Measurements from ENCODE around the gene ASB18. TPM values are rescaled to one million over a fixed set of nuclear protein-coding genes. Genes with fewer than 3 reads are reported as not detected.

ASB18 gene
- total RNA-seq, 1 donor from 2014 or later: not detected

DNA sequence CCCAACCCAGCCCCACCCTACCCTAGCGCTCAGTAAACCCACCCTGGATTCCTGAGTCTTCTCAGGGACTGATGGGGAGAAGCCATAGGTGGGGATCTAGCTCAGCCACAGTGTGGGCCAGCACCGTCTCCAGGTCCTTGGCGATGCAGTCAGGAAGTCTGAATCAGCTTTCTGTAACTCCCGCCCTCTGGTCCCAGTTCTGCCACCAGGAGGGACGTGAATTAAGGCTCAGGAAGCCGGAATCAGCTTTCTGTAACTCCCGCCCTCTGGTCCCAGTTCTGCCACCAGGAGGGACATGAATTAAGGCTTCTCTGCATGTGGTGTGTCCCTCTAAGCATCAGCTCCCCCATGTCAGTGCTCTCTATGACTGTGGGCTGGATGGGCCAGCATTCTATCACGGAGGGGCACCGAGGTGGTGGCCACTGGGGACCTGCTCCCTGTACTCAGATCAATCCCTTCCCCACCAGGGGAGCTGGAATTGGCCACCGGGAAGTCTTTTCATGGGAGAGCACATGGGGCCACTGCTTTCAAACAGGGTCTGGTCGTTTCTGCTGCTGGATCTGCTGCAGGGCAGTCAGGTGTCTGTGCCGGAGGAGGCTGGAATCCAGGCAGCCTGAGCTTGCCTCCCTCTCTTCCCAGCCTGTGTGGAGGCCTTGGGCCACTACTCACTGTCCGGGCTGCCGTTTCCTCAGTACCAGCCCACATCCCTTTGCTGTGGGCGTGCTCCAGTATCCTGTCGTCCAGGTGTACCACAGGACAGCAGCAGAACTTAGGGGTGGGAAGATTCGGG is 24.7 kb downstream of the ASB18 start:
- Mint-ChIP-seq H3K27me3 (ENCODE audit: unreplicated experiment) (peaks cover 13% of the 10 kb centered on the region), H3K4me3 (ENCODE audit: unreplicated experiment) (no peak overlapping the region), H3K4me1 (ENCODE audit: unreplicated experiment) (peaks cover 15% of the 10 kb centered on the region), H3K36me3 (ENCODE audit: unreplicated experiment) (peaks cover 4% of the 10 kb centered on the region), H3K9me3 (ENCODE audit: unreplicated experiment) (peaks cover 4% of the 10 kb centered on the region), H3K27ac (ENCODE audit: unreplicated experiment) (no peak overlapping the region)
- DNase-seq (ENCODE audit: extremely low spot score, unreplicated experiment): peak; percentile 60
- no peak for TF ChIP-seq CTCF (IDR thresholded peaks at IDR 0.05)

DNA sequence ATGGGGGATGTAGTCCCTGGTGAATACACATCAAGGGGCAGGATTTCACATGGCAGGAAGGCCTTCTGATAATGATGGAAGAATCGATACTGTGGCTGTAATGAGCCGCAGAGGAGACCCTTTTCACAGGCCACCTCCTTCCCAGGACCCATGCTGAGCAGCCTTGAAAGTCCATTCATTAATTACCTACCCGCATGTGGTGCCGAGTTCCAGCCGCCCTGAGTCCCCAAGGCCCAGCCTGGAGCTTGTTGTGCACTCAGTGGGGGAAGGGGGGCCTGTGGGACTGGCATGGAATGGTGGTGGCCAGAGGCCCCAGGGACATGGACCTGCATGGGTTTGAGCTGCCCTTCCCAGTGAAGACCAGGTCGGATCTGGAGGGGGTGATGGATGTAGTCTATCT is 25.5 kb downstream of the ASB18 start:
- peak; percentile 73 for DNase-seq (ENCODE audit: extremely low spot score, unreplicated experiment)
- peaks cover 7% of the 10 kb centered on the region for H3K9me3 Mint-ChIP-seq (ENCODE audit: unreplicated experiment)
- H3K4me1 Mint-ChIP-seq (ENCODE audit: unreplicated experiment): peaks cover 15% of the 10 kb centered on the region
- TF ChIP-seq CTCF (IDR thresholded peaks at IDR 0.05): no peak
- H3K27ac Mint-ChIP-seq (ENCODE audit: unreplicated experiment): no peak overlapping the region
- peaks cover 13% of the 10 kb centered on the region for H3K27me3 Mint-ChIP-seq (ENCODE audit: unreplicated experiment)
- peaks cover 10% of the 10 kb centered on the region for H3K36me3 Mint-ChIP-seq (ENCODE audit: unreplicated experiment)
- H3K4me3 Mint-ChIP-seq (ENCODE audit: unreplicated experiment): no peak overlapping the region

GRCh38 chr2:236237468-236238190 is 26.6 kb downstream of the ASB18 start:
- Mint-ChIP-seq H3K36me3 (ENCODE audit: unreplicated experiment) (peaks cover 15% of the 10 kb centered on the region), H3K27ac (ENCODE audit: unreplicated experiment) (no peak overlapping the region), H3K27me3 (ENCODE audit: unreplicated experiment) (peaks cover 13% of the 10 kb centered on the region), H3K4me3 (ENCODE audit: unreplicated experiment) (peak overlapping the region; percentile 59), H3K9me3 (ENCODE audit: unreplicated experiment) (peaks cover 8% of the 10 kb centered on the region), H3K4me1 (ENCODE audit: unreplicated experiment) (peaks cover 15% of the 10 kb centered on the region)
- TF ChIP-seq CTCF (IDR thresholded peaks at IDR 0.05): no peak
- peak; percentile 81 for DNase-seq (ENCODE audit: extremely low spot score, unreplicated experiment)

DNA sequence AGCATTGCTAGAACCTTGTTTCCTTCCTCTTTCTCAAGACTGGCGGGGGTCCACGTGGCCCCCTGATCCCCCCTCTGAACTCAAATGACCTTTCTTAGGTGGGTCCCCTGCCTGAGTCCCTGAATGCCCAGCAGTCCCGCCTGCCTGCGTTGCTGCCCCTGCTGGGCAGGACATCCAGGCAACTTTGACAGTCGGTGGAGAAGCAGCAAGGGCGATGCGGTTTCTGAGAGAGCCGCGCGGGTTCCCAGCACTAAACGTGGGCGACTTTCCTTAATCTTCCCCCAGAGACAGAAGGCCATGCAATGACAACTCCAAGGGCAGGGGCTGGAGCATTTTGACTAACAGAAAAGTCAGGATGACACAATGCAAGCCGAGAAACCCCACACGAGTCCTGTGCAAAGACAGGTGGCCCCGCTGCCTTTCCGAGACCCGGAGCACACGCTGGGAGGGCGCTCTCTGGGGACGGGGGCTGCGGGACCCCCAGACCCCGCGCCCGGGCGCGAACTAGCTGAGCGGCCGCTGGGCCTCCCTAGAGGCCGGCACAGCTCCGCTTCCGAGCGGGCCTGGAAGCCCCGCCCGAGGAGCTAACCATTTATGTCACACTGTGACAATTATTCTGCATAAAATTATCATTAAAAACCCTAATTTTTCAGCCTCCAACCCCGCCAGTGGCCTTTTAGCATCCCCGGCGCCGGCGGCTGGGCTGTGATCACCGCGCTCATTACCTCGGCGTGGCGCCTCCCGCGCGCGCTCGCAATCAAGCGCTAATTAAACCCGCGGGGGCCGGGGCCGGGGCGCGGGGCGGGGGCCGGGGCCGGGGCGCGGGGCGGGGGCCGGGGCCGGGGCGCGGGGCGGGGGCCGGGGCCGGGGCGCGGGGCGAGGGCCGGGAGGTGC is 27.4 kb downstream of the ASB18 start:
- Mint-ChIP-seq H3K27ac (ENCODE audit: unreplicated experiment) (no peak overlapping the region), H3K4me3 (ENCODE audit: unreplicated experiment) (peak overlapping the region; percentile 74), H3K4me1 (ENCODE audit: unreplicated experiment) (peaks cover 15% of the 10 kb centered on the region), H3K9me3 (ENCODE audit: unreplicated experiment) (peaks cover 16% of the 10 kb centered on the region), H3K36me3 (ENCODE audit: unreplicated experiment) (peaks cover 21% of the 10 kb centered on the region), H3K27me3 (ENCODE audit: unreplicated experiment) (peaks cover 13% of the 10 kb centered on the region)
- peak; percentile 13 for TF ChIP-seq CTCF (IDR thresholded peaks at IDR 0.05)
- DNase-seq (ENCODE audit: extremely low spot score, unreplicated experiment): peak; percentile 67
